Smooth muscle cell (in vitro differentiated cells): ENCODE data around the gene ERBIN. TPM values are rescaled to one million over a fixed set of nuclear protein-coding genes. Genes with fewer than 3 reads are reported as not detected.
A peak's percentile ranks its signal among the peaks of the same experiment; 100 is the strongest.

Experiments
- DNase-seq: peaks from one replicate; lab custom pipeline; 2025; ENCODE audit not compliant: unreplicated experiment; lab: John Stamatoyannopoulos, UW
- H2AFZ ChIP-seq: fragments of 200-600 bp; sonication (generic); 2 replicates; pipeline ENCODE4 v1.6.0; 2016; ENCODE audit warnings: antibody characterized with exemption, low read depth, mild to moderate bottlenecking
- H3F3A ChIP-seq: fragments of 200-600 bp; sonication (generic); 2 replicates; pipeline ENCODE4 v1.6.0; 2017; ENCODE audit warnings: antibody characterized with exemption, low read depth
- H3K27ac ChIP-seq: fragments of 200-600 bp; sonication (generic); 2 replicates; pipeline ENCODE4 v1.5.1; 2016; ENCODE audit warnings: low read depth, mild to moderate bottlenecking
- H3K27me3 ChIP-seq: fragments of 200-600 bp; sonication (generic); 2 replicates; pipeline ENCODE4 v1.6.1; 2016; ENCODE audit warnings: low read depth, mild to moderate bottlenecking
- H3K36me3 ChIP-seq: fragments of 200-600 bp; sonication (generic); 2 replicates; pipeline ENCODE4 v1.5.1; 2016; ENCODE audit warnings: low read depth
- H3K4me1 ChIP-seq: fragments of 200-600 bp; sonication (generic); 2 replicates; pipeline ENCODE4 v1.5.1; 2016; ENCODE audit warnings: low read depth
- H3K4me2 ChIP-seq: fragments of 200-600 bp; sonication (generic); 2 replicates; pipeline ENCODE4 v1.6.0; 2016; ENCODE audit warnings: mild to moderate bottlenecking
- H3K4me3 ChIP-seq: fragments of 200-600 bp; sonication (generic); 2 replicates; pipeline ENCODE4 v1.5.1; 2016; ENCODE audit warnings: mild to moderate bottlenecking
- H3K79me2 ChIP-seq: fragments of 200-600 bp; sonication (generic); 2 replicates; pipeline ENCODE4 v1.6.0; 2016; ENCODE audit warnings: low read depth, mild to moderate bottlenecking
- H3K9ac ChIP-seq: fragments of 200-600 bp; sonication (generic); 2 replicates; pipeline ENCODE4 v1.6.0; 2016; ENCODE audit warnings: low read depth
- H3K9me3 ChIP-seq: fragments of 200-600 bp; sonication (generic); replicated peaks from 2 replicates; pipeline ENCODE4 v1.5.1; 2016; ENCODE audit warnings: low read depth
- H4K20me1 ChIP-seq: fragments of 200-600 bp; sonication (generic); 2 replicates; pipeline ENCODE4 v1.6.0; 2016; ENCODE audit warnings: low read depth
- CTCF ChIP-seq: fragments of 200-600 bp; sonication (generic); IDR thresholded peaks from 2 replicates; pipeline ENCODE4 v1.5.1; 2017; ENCODE audit warnings: borderline replicate concordance, mild to moderate bottlenecking, antibody characterized with exemption; ENCODE audit not compliant: insufficient read depth, poor library complexity, severe bottlenecking
- WGBS: methylation state at CpG from one replicate; pipeline ENCODE4 v1.1.7; 2016; ENCODE audit warnings: low lambda C conversion rate; 5-methylcytosine and 5-hydroxymethylcytosine counted together
- polyA plus RNA-seq: library from polyadenylated mRNA; unstranded; fragments of >200 nt; fragmentation: Nextera tagmentation; extraction: Ambion mirVana; gene quantifications from 2 replicates; pipeline ENCODE4 v1.2.1, GENCODE V29; 2016
- total RNA-seq: library from RNA; depleted of rRNA; stranded (reverse); fragments of >200 nt; gene quantifications from 2 replicates; pipeline ENCODE4 v1.2.3, GENCODE V29; 2014

Gene ERBIN
- total and polyA plus RNA-seq, 2 experiments from 2014 or later: 16.8 to 75.8 TPM

GRCh38 chr5:65961633-65962032, 35.3 kb downstream of the ERBIN start:
- peak overlapping the region; percentile 13 for H3K27ac ChIP-seq
- H3K79me2 ChIP-seq: peaks cover 96% of the 10 kb centered on the region
- H4K20me1 ChIP-seq: peaks cover 85% of the 10 kb centered on the region
- H3K27me3 ChIP-seq: no peaks in the 10 kb centered on the region
- no peak overlapping the region for H2AFZ ChIP-seq
- no peaks in the 10 kb centered on the region for H3K9me3 ChIP-seq
- H3K4me1 ChIP-seq: peaks cover 3% of the 10 kb centered on the region
- TF ChIP-seq CTCF: no peak
- H3K36me3 ChIP-seq: no peaks in the 10 kb centered on the region
- no peak overlapping the region for H3K4me3 ChIP-seq
- peak overlapping the region; percentile 27 for H3K4me2 ChIP-seq
- DNase-seq: no peak
- H3F3A ChIP-seq: no peaks in the 10 kb centered on the region
- no peak overlapping the region for H3K9ac ChIP-seq

GRCh38 chr5:65967288-65968066, 41.1 kb downstream of the ERBIN start:
- no peak for TF ChIP-seq CTCF
- no peak overlapping the region for H3K4me2 ChIP-seq
- no peaks in the 10 kb centered on the region for H3K9me3 ChIP-seq
- no peak for DNase-seq
- H3K79me2 ChIP-seq: peaks cover 99% of the 10 kb centered on the region
- H3K27ac ChIP-seq: no peak overlapping the region
- H3K27me3 ChIP-seq: no peaks in the 10 kb centered on the region
- peaks cover 9% of the 10 kb centered on the region for H3K4me1 ChIP-seq
- H3K36me3 ChIP-seq: no peaks in the 10 kb centered on the region
- no peaks in the 10 kb centered on the region for H3F3A ChIP-seq
- no peak overlapping the region for H3K4me3 ChIP-seq
- H4K20me1 ChIP-seq: peaks cover 100% of the 10 kb centered on the region
- no peak overlapping the region for H3K9ac ChIP-seq
- H2AFZ ChIP-seq: no peak overlapping the region
- 96% methylated on average over 7 of the region's 7 CpGs for WGBS

GRCh38 chr5:65969539-65970393, 43.4 kb downstream of the ERBIN start:
- WGBS: 95% methylated on average over 2 of the region's 2 CpGs

More at GRCh38 chr5:65969539-65970393, 43.4 kb downstream of the ERBIN start:
- H3K4me2 ChIP-seq: no peak overlapping the region
- H3K4me3 ChIP-seq: no peak overlapping the region
- no peaks in the 10 kb centered on the region for H3K27me3 ChIP-seq
- no peaks in the 10 kb centered on the region for H3K36me3 ChIP-seq
- H3K9ac ChIP-seq: no peak overlapping the region
- H3K4me1 ChIP-seq: peaks cover 6% of the 10 kb centered on the region
- H3K79me2 ChIP-seq: peaks cover 99% of the 10 kb centered on the region
- no peak for DNase-seq
- H3K9me3 ChIP-seq: no peaks in the 10 kb centered on the region
- TF ChIP-seq CTCF: no peak
- peaks cover 100% of the 10 kb centered on the region for H4K20me1 ChIP-seq
- no peaks in the 10 kb centered on the region for H3F3A ChIP-seq
- H3K27ac ChIP-seq: no peak overlapping the region
- H2AFZ ChIP-seq: no peak overlapping the region
